Stimulated activated CD4-positive, alpha-beta T cell treated with anti-CD3 and anti-CD28 coated beads, TNF-alpha, amount 100 ng/mL, for 1 hour (primary cell): ENCODE results near the gene SNX9.

Experiments
- DNase-seq, 3 donors: peaks; one replicate each; pipeline ENCODE4 v3.0.0-alpha.2; 2020; ENCODE audit warnings: low read depth in 3 of 3, low spot score in 1 of 3

SNX9 gene

DNA sequence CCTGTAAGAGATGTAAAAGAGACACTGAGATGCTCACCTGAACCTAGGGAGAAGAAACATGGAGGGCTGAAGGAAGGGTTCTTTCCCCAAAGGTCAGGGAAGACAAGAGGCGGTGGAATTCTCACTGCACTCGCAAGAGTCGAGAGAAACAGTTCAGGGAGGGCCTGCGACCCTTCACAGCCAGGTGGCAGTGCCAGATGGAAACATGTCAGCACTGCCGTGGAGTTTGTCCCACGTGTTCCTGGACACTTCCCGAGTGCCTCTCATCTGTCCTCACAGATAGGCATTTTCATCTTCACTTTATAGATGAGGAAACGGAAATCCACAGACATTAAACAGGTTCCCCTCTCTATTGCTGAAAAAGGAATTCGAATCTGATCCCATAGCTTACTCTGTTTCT is 88.2 kb downstream of the SNX9 start:
- no peak for DNase-seq

DNA sequence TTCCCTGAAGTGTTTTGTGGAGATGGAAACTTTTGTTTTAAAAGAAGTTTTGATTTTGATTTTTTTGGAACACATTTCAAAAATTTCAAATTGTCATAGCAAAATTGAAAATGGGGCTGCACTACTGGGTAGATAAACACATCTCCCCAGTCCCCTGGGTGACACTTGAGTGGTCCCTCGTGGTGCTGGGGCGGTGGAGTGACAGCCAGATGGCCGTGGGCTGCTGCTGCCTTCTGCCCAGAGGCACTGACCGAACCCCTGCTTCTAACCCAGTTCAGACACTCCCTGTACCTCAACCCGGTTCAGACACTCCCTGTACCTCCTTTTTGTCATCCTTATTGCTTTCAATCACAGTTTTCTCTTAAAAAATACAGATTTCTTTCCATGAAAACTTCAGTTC is 88.7 kb downstream of the SNX9 start:
- no peak for DNase-seq

GRCh38 chr6:157912326-157912725 is 89.3 kb downstream of the SNX9 start:
- DNase-seq: no peak

GRCh38 chr6:157921685-157922367 is 98.8 kb downstream of the SNX9 start:
- no peak for DNase-seq

GRCh38 chr6:157925771-157926170 is 102.7 kb downstream of the SNX9 start:
- DNase-seq: no peak

- DNase-seq: no peak
Measured at GRCh38 chr6:157927011-157927410, 104.0 kb downstream of the SNX9 start.

DNA sequence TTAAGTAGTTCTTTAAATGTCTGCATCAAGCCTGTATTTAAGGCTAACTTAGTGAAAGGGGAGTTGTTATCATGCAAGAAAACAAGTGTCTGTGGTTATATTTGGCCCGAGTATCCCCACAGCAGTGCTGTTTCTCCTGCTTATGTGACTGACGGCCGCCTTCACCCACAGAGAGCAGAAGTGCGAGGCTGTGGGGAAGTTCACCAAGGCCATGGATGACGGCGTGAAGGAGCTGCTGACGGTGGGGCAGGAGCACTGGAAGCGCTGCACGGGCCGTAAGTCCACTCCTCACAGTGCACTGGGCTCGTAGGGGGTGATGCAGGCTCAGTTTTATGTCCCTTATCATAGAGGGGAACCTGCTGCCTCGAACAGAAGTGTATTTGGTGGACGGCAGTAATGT is 105.4 kb downstream of the SNX9 start:
- no peak for DNase-seq

GRCh38 chr6:157929076-157929475 is 106.0 kb downstream of the SNX9 start:
- DNase-seq: no peak

GRCh38 chr6:157929765-157930319 is 106.8 kb downstream of the SNX9 start:
- DNase-seq: no peak

GRCh38 chr6:157935786-157936185 is 112.7 kb downstream of the SNX9 start:
- no peak for DNase-seq

DNA sequence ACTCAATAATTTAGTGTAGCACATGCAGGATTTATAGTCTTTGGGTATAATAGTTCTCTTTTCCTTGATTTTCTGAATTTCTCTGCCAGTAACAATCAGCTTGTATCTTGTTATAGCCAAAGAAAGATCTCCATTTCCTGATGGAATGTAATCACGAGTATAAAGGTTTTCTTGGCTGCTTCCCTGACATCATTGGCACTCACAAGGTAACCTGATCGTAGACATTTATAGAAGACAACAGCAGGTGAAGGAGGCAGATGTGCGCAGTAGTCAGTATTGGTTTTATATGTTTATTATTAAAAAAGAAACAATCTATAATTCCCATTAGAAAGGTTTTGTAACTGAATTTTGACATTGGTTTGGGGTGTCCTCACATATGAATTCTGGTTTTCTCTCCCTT is 114.3 kb downstream of the SNX9 start:
- DNase-seq: no peak

- no peak for DNase-seq
Measured at GRCh38 chr6:157937916-157938315, 114.9 kb downstream of the SNX9 start.

DNA sequence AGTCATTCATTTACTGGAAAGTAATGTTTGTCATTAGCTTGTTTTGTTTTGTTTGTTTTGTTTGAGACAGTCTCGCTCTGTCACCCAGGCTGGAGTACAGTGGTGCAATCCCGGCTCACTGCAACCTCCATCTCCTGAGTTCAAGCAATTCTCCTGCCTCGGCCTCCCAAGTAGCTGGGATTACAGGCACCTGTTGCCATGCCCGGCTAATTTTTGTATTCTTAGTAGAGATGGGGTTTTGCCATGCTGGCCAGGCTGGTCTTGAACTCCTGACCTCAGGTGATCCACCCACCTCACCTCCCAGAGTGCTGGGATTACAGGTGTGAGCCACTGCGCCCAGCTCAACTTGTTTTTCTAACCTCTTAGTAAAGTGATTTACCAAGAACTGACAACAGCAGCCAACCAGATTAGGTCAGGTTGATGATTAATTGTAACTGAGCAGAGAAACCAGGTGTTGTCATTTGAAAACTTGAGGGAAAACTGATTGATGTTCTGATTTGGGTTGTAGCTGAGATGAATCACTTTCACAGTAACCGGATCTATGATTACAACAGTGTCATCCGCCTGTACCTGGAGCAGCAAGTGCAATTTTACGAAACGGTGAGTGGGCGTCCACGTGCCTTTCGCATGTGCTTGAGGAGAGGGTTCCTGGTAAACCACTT is 117.5 kb downstream of the SNX9 start:
- peak in 1 of 3 donors; percentile 33 for DNase-seq

- no peak for DNase-seq
Measured at GRCh38 chr6:157941101-157941863, 118.2 kb downstream of the SNX9 start.

- no peak for DNase-seq
Measured at GRCh38 chr6:157942351-157942750, 119.3 kb downstream of the SNX9 start.

DNA sequence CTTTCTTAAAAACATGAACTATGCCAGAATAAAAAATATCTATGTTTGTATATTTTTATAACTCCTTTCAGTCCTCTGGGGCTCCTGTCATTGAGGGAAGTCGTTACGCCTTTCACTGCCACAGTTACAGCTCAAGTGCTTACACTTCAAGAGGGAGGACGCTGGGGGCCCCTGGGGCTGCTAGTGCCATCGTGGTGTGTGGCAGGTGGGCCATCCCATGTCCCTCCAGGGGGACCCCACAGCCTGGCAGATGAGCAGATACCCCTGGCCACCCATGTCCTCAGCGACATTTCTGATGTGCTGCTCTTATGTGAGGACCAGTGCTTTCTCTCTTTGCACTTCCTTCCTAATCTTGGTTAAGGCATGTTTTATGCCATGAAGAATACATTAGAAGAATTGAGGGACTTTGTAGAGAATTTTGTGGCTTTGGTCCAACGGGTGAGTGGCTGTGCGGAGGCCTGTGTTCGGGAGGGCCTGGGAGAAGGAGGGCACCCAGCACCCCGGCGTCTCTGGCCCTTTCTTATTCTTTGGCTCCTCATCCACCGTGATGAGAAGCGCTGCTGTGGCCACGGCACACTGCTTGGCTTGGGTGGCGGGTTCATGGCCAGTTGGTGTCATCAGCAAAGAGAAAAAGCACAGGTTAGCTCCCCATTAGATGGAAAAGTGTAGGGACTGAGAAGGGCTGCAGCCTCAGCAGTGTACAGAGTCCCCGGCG is 120.4 kb downstream of the SNX9 start:
- no peak for DNase-seq

GRCh38 chr6:157943964-157944283 is 120.9 kb downstream of the SNX9 start:
- DNase-seq: no peak

DNA sequence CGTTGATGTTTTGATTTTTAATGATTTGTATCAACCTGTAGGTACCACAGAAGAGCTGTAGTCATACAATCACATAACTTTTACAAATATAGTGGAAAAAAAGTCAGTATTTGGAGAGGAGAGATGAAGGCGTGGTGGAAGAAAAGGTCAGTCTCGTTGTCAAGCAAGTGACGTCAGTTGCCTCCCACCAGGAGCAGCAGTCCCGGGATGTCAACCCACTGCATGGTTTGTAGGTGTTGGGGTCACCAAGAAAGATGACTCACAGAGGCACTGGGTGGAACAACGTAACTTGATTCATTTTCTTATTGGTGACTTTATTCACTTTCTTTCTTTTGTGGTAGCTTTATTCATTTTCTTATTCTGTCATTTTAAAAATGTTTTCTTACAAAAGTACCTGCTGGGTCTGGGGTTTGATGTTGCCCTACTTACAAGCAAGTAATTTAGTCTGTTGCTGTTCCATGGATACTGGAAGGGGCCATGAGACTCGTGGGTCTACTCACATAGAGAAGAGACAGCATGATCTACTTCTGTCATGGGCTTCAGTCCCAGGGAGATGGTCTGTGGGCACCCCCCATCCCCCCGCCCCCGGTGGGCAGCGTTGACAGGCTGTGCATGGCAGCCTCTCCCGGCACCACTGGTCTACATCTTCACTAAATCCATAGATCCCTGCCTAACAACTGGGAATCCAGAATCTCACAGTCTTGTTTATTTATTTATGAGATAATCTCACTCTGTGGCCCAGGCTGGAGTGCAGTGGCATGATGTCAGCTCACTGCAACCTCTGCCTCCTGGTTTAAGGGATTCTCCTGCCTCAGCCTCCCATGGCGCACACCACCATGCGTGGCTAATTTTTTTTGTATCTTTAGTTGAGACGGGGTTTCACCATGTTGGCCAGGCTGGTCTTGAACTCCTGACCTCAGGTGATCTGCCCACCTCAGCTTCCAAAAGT is 122.2 kb downstream of the SNX9 start:
- no peak for DNase-seq

DNA sequence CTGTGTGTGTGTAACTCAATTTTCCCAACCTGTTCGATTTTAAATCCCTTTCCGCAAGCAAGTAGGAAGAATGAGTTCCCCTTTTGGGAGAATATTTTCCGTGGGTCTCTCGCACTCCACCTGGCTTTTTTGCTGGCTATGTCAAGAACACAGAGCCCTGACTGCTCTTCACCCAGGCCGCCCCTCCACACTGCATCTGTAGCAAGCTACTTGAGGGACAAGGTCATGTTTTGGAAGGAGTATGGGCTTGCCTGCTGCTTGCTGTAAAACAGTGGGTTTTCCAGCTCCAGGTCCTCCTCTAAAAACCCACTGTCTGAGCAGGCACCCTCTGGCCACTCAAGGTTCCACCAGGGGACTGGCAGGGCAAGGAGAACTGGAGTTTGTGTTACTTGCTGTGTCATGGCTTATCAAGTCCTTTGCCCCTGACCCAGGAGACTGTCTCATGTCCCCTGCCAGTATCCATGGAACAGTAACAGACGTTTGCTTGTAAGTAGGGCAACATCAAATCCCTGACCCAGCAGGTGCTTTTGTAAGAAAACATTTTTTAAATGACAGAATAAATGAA is 123.1 kb downstream of the SNX9 start:
- no peak for DNase-seq
